NCI-H2227 (cell line): ENCODE data around the gene NT5DC3.

ENCODE experiments used
- DNase-seq: peaks from one replicate; lab custom pipeline; 2025; ENCODE audit not compliant: unreplicated experiment; lab: John Stamatoyannopoulos, UW

NT5DC3 gene

DNA sequence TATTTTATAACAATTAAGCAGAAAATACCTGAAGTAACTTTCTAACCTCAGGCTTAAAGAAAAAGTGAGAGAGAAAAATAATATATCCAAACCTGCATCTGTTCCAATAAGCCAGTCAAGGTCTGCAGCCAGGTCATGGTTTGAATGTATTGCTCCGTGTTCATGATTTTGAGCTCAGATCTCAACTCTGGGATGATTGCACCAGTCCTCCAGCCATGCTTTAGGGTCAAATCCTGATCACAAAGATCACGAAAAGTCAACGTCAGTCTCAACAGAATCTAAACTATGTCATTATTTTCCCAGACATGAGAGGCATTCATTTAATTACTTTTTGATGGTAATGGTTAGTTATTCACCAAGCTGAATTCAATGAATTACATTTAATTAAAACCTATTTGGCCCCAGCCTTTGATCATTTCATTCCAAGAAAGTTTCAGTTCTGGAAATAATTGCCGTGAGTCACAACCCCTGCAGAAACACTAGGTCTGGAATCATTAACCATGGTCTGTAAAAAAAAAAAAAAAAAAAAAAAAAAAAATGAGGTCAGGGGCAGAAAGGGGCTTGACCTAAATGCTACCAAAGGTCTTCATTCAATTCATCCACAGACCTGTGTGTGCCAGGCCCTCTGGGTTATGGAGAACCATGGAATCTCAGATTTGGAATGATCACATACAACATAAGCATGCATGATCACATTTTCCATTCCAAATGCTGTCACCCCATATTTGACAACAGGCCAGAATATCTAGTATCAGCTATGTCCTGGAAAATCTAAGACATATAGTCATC is 55.6 kb downstream of the NT5DC3 start:
- DNase-seq, result no peak

GRCh38 chr12:103783744-103784664 is 57.0 kb downstream of the NT5DC3 start:
- no peak for DNase-seq

GRCh38 chr12:103782399-103782798 is 58.6 kb downstream of the NT5DC3 start:
- DNase-seq, result no peak

DNA sequence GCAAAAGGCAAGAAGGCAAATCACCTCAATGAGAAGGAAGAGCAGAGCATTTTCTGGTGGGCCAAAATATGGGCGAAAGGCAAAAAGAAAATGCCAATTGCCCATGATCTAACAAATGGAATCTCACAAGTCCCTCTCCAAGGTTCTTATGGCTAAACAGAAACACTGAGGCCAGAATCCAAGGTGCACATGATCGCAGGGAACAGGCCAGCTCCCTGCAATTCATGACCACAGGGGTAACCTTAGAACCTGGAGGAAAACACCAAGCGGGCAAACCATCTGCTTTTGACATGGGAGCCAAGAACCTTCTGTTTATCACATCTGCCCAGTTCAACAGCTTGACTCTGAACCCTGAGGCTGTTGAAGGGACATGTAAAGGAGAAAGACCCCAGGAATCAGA is 60.0 kb downstream of the NT5DC3 start:
- no peak for DNase-seq

- no peak for DNase-seq
Observed at GRCh38 chr12:103780093-103780440, 61.0 kb downstream of the NT5DC3 start.

DNA sequence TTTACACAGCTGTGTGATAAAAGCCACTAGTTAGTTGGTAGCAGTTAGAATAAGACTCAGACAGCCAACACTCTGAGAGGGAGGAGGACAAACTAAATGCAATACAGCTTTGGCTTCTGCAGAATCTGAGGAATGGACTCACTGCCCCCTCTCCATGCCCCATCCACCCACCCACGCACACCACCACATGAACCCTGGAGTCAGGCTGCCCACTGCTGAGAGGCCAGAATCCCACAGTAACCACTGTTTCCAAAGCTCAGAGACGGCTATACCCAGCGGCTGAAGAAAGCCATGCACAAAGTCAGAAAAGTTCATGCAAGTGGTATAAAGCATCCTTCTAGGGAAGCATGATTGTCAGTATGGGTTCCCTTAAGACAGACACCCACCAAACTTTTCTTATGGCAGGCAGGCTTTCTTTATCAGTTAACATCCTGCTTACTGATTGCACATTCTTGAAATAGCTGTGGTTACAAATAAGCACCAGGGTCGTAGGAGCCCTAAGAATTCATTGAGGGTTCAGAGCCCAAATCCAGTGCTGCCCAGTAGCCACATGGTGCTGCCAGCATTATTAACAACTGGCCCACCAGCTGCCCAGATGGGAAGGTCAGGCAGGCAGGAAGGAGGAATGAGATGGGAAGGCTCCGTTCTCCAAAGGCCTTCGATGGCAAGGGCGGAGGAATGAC is 61.5 kb downstream of the NT5DC3 start:
- no peak for DNase-seq

- no peak for DNase-seq
Observed at GRCh38 chr12:103778781-103779180, 62.3 kb downstream of the NT5DC3 start.

DNA sequence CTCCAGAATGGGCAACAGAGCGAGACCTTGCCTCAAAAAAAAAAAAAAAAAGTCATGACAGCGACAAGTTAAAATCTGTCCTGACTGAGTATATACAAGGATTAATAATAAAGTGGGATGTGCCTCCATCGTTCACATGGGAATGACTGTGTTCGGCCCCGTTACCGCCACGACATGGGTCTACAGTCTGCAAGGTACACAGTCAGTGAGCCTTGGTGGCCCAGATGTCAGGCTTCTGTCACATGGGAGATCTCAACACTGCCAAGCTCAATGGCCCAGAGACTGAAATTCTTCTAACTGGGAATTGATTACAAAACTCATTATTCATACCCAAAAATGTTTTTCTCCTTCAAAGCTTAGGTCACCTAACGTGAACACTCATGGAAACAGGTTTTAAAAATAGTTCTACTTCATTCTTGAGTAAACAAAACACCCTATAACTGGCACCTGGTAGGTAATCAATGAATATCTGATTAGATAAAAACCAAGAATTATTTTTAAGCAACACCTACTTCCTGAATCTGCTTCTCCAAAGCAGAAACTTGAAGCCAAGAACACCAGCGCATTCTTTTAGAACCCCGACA is 66.0 kb downstream of the NT5DC3 start:
- DNase-seq, result no peak

DNA sequence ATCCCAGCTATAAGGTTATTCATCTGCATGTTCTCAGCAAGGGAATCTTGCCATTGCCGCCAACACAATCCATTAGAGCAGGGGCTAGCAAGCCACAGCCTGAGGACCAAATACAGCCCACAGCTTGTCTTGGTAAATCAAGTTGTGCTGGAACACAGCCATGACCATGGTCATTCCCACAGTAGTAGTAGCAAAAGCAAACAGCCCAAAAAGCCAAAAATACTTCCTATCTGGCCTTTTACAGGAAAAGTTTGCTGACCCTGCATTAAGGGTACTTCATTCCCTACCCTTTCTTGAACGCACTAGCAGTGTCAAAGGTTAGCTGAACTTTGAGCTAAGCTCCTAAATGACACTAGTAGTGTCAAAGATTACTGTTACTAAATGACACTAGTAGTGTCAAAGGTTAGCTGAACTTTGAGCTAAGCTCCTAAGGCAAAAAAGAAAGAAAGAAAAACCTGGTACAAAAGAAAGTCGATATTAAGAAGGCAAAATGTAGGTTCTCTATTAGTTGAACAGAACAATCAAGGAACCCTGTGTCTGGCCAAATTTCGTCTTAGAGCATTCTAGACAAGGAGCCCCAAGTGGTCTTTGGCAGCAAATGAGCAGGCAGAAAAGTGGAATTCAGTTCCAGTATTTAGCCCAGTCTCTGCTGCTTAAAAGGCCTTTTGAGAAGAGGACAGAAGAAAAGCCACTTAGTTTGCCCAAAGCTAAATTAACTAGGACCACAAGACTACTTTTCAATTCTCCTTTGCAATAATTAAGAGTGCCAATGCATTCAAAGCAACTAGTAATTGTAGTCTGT is 67.7 kb downstream of the NT5DC3 start:
- DNase-seq, result no peak

DNA sequence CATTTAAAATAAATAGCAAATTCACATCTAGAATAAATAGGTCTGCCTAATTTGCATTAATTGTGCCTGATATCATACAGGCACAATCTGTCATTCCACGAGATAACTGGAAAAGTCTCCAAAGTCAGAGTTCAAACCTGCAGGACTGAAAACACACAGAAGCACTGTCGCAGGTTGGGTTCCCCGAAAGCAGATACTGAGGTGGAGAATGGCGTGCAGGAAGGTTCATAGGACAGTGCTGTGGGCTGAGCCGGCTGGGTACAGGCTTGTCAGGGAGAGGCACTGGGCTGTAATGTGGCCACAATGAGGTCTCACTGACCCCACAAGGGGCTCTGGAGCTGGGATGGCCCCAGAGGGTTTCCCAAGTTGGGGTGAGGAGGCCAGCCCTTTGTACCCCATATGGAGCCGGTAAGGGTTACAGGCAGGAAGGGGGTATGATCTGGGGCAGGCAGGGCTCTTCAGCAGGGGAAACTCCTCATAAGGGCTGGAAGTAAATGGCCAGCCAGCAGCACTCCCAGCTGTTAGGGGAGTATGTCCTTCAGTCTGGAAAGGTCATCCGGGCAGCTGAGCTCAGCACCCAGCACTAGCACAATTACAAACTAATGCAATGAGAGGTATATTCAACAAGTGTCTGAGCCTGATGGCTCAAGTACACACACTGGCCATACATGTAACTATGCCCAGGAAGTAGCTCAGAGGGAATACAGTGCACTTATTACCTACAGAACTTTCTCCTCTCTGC is 68.5 kb downstream of the NT5DC3 start:
- DNase-seq, result no peak

- DNase-seq, result peak; percentile 24
Observed at GRCh38 chr12:103771466-103771865, 69.6 kb downstream of the NT5DC3 start.

GRCh38 chr12:103769240-103769945 is 71.6 kb downstream of the NT5DC3 start:
- DNase-seq, result no peak

- no peak for DNase-seq
Observed at GRCh38 chr12:103768467-103769123, 72.4 kb downstream of the NT5DC3 start.

- DNase-seq, result no peak
Observed at GRCh38 chr12:103766028-103766427, 75.0 kb downstream of the NT5DC3 start.

GRCh38 chr12:103765322-103765721 is 75.7 kb downstream of the NT5DC3 start:
- DNase-seq, result no peak

- no peak for DNase-seq
Observed at GRCh38 chr12:103762473-103762872, 78.6 kb downstream of the NT5DC3 start.

DNA sequence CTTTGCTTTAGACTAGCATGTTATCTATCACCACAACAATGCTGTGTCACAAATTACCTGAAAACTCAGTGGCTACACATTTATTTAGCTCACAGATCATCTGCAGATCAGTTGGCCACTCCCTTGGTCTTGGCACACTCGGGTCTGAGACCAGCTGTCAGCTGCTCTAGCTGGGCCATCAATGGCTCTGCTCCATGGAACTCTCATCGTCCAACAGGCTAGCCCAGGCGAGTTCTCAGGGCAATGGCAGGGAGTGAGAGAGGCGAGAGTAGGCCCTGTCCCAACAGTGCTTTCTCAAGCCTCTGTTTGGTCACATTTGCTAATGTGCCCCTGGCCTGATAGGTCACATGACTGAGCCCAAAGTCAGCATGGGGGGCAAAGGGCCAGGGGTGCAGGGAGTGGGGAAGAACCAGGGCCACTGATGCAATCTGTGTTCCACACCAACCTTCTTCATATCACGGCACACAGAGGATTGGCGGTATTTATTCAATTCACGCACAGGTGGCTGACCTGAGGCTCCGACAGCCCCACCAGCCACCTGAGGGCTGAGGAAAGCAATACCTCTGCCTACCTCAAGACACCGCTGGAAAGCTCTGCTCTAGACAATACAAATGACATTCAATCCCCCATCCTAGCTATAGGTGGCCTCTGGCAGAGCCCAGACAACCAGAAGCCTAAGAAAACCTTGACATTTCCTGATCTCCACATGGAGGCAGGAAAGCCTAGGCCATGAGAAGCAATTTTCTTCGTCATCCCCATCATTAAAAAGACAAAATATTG is 82.5 kb downstream of the NT5DC3 start:
- no peak for DNase-seq

- no peak for DNase-seq
Observed at GRCh38 chr12:103757248-103757647, 83.8 kb downstream of the NT5DC3 start.
